WTC11 (cell line): ENCODE data around the gene TSPAN5. TPM values are rescaled to one million over a fixed set of nuclear protein-coding genes. Genes with fewer than 3 reads are reported as not detected.
"Not testable (repeated sequence)": the region's sequence is repeated elsewhere in the genome, so short reads cannot be mapped to it uniquely, and the experiment has no call there.

Source experiments
- ATAC-seq: fragments of 200-7000 bp; cut with Tn5 transposase; 2 replicates; pipeline ENCODE4 v1.10.0; 2021; ENCODE audit warnings: mild to moderate bottlenecking, moderate library complexity
- CTCF ChIA-PET: fragments of 300-600 bp; sonication (Branson Sonifier 250); formaldehyde crosslinking; loops from one replicate; lab custom pipeline; 2021; ENCODE audit warnings: antibody characterized with exemption; lab: Charles Lee
- POLR2A ChIA-PET: fragments of 350-600 bp; sonication (Branson Sonifier 250); formaldehyde crosslinking; loops from one replicate; lab custom pipeline; 2021; ENCODE audit warnings: antibody characterized with exemption; lab: Charles Lee
- DNase-seq: peaks from one replicate; pipeline ENCODE4 v3.0.0; 2021; ENCODE audit warnings: low spot score
- H3K27ac Mint-ChIP-seq: 2 replicates; pipeline ENCODE4 v1.8.0; 2021; ENCODE audit warnings: mixed read lengths
- H3K27me3 Mint-ChIP-seq: 2 replicates; pipeline ENCODE4 v1.8.0; 2021; ENCODE audit warnings: low read depth, mild to moderate bottlenecking, moderate library complexity, mixed read lengths
- H3K36me3 Mint-ChIP-seq: 2 replicates; pipeline ENCODE4 v1.8.0; 2021; ENCODE audit warnings: mixed read lengths
- H3K4me1 Mint-ChIP-seq: 2 replicates; pipeline ENCODE4 v1.8.0; 2022; ENCODE audit warnings: mixed read lengths
- H3K4me3 Mint-ChIP-seq: 2 replicates; pipeline ENCODE4 v1.8.0; 2021; ENCODE audit warnings: mild to moderate bottlenecking, moderate library complexity, mixed read lengths
- H3K9me3 Mint-ChIP-seq: 2 replicates; pipeline ENCODE4 v1.8.0; 2021; ENCODE audit warnings: mixed read lengths
- GABPB1 ChIP-seq: sonication (generic); formaldehyde crosslinking; IDR thresholded peaks from 2 replicates; pipeline ENCODE4 v1.8.1; 2023; ENCODE audit warnings: mild to moderate bottlenecking, missing genetic modification reagents
- JAZF1 ChIP-seq: fragments of 250-450 bp; sonication (Bioruptor Pico); IDR thresholded peaks from 2 replicates; pipeline ENCODE4 v1.9.0; 2021; ENCODE audit warnings: moderate library complexity, mild to moderate bottlenecking, inconsistent platforms
- JUN ChIP-seq: sonication (generic); formaldehyde crosslinking; IDR thresholded peaks from 2 replicates; pipeline ENCODE4 v1.8.0; 2023; ENCODE audit warnings: mild to moderate bottlenecking, missing genetic modification reagents
- NR3C1 ChIP-seq: sonication (generic); formaldehyde crosslinking; conservative IDR thresholded peaks from 2 replicates; pipeline ENCODE4 v1.8.1; 2023; ENCODE audit warnings: low read depth, mild to moderate bottlenecking, missing genetic modification reagents
- RORB ChIP-seq: fragments of 250-450 bp; sonication (Bioruptor Pico); IDR thresholded peaks from 2 replicates; pipeline ENCODE4 v1.9.0; 2021; ENCODE audit warnings: mild to moderate bottlenecking
- ZNF138 ChIP-seq: sonication (generic); formaldehyde crosslinking; conservative IDR thresholded peaks from 2 replicates; pipeline ENCODE4 v1.8.1; 2022; ENCODE audit warnings: mild to moderate bottlenecking, moderate library complexity, missing genetic modification reagents
- ZNF317 ChIP-seq: sonication (generic); formaldehyde crosslinking; IDR thresholded peaks from 2 replicates; pipeline ENCODE4 v1.8.1; 2023; ENCODE audit warnings: low read depth, mild to moderate bottlenecking, moderate library complexity, missing genetic modification reagents, borderline replicate concordance
- ZNF423 ChIP-seq: fragments of 250-450 bp; sonication (Bioruptor Pico); IDR thresholded peaks from 2 replicates; pipeline ENCODE4 v2.1.2; 2022; ENCODE audit warnings: mild to moderate bottlenecking, moderate library complexity
- total RNA-seq: library from RNA; stranded (reverse); gene quantifications from 3 replicates; pipeline ENCODE4 v1.2.3, GENCODE V29; 2021
- TF ChIP-seq, protein P1 (sequence below): fragments of 200-600 bp; IDR thresholded peaks from 2 replicates; pipeline ENCODE4 v1.8.0; 2022; ENCODE audit warnings: antibody characterized with exemption
- TF ChIP-seq, protein P2 (sequence below): fragments of 250-450 bp; sonication (Bioruptor Pico); IDR thresholded peaks from 2 replicates; pipeline ENCODE4 v2.1.2; 2022; ENCODE audit warnings: mild to moderate bottlenecking, moderate library complexity
- TF ChIP-seq, protein P3 (sequence below): fragments of 250-450 bp; sonication (Bioruptor Pico); IDR thresholded peaks from 2 replicates; pipeline ENCODE4 v1.8.0; 2021; ENCODE audit warnings: mild to moderate bottlenecking
- TF ChIP-seq, protein P4 (sequence below): fragments of 250-450 bp; sonication (Bioruptor Pico); IDR thresholded peaks from 2 replicates; pipeline ENCODE4 v1.9.0; 2021; ENCODE audit warnings: moderate library complexity, mild to moderate bottlenecking, inconsistent platforms, borderline replicate concordance
- TF ChIP-seq, protein P5 (sequence below): sonication (generic); formaldehyde crosslinking; IDR thresholded peaks from 2 replicates; pipeline ENCODE4 v1.8.0; 2023; ENCODE audit warnings: missing genetic modification reagents
- TF ChIP-seq, protein P6 (sequence below): sonication (generic); formaldehyde crosslinking; IDR thresholded peaks from 2 replicates; pipeline ENCODE4 v1.8.1; 2023; ENCODE audit warnings: mild to moderate bottlenecking, missing genetic modification reagents, moderate library complexity
- TF ChIP-seq, protein P7 (sequence below): fragments of 250-450 bp; sonication (Bioruptor Pico); conservative IDR thresholded peaks from 2 replicates; pipeline ENCODE4 v1.9.0; 2021; ENCODE audit warnings: mild to moderate bottlenecking
- TF ChIP-seq, protein P8 (sequence below): sonication (generic); formaldehyde crosslinking; conservative IDR thresholded peaks from 2 replicates; pipeline ENCODE4 v1.8.1; 2022; ENCODE audit warnings: mild to moderate bottlenecking, missing genetic modification reagents
- TF ChIP-seq, protein P9 (sequence below): sonication (generic); formaldehyde crosslinking; IDR thresholded peaks from 2 replicates; pipeline ENCODE4 v1.8.0; 2022; ENCODE audit warnings: mild to moderate bottlenecking, missing genetic modification reagents
- TF ChIP-seq, protein P10 (sequence below): sonication (generic); formaldehyde crosslinking; IDR thresholded peaks from 2 replicates; pipeline ENCODE4 v1.8.1; 2023; ENCODE audit warnings: mild to moderate bottlenecking, missing genetic modification reagents

TSPAN5 gene
- total RNA-seq, 1 experiment from 2014 or later = 22.7 TPM

DNA sequence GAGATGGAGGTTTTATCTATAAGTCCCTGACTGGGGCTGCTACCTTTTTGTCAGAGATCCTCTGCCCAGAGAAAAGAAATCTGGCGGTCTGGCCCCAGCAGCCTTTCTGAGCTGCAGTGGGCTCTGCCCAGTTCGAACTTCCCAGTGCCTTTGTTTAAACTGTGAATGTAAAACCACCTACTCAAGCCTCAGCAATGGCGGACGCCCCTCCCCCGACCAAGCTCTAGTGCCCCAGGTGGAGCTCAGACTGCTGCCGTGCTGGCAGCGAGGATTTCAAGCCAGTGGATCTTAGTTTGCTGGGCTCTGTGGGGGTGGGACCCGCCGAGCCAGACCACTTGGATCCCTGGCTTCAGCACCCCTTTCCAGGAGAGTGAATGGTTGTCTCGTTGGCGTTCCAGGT is 121.8 kb downstream of the TSPAN5 start (continued):
- TF ChIP-seq, protein P1, sequence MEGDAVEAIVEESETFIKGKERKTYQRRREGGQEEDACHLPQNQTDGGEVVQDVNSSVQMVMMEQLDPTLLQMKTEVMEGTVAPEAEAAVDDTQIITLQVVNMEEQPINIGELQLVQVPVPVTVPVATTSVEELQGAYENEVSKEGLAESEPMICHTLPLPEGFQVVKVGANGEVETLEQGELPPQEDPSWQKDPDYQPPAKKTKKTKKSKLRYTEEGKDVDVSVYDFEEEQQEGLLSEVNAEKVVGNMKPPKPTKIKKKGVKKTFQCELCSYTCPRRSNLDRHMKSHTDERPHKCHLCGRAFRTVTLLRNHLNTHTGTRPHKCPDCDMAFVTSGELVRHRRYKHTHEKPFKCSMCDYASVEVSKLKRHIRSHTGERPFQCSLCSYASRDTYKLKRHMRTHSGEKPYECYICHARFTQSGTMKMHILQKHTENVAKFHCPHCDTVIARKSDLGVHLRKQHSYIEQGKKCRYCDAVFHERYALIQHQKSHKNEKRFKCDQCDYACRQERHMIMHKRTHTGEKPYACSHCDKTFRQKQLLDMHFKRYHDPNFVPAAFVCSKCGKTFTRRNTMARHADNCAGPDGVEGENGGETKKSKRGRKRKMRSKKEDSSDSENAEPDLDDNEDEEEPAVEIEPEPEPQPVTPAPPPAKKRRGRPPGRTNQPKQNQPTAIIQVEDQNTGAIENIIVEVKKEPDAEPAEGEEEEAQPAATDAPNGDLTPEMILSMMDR = no peak
- TF ChIP-seq, protein P2, sequence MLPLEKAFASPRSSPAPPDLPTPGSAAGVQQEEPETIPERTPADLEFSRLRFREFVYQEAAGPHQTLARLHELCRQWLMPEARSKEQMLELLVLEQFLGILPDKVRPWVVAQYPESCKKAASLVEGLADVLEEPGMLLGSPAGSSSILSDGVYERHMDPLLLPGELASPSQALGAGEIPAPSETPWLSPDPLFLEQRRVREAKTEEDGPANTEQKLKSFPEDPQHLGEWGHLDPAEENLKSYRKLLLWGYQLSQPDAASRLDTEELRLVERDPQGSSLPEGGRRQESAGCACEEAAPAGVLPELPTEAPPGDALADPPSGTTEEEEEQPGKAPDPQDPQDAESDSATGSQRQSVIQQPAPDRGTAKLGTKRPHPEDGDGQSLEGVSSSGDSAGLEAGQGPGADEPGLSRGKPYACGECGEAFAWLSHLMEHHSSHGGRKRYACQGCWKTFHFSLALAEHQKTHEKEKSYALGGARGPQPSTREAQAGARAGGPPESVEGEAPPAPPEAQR = no peak
- TF ChIP-seq, protein P3, sequence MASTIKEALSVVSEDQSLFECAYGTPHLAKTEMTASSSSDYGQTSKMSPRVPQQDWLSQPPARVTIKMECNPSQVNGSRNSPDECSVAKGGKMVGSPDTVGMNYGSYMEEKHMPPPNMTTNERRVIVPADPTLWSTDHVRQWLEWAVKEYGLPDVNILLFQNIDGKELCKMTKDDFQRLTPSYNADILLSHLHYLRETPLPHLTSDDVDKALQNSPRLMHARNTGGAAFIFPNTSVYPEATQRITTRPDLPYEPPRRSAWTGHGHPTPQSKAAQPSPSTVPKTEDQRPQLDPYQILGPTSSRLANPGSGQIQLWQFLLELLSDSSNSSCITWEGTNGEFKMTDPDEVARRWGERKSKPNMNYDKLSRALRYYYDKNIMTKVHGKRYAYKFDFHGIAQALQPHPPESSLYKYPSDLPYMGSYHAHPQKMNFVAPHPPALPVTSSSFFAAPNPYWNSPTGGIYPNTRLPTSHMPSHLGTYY = no peak
- TF ChIP-seq, protein P4, sequence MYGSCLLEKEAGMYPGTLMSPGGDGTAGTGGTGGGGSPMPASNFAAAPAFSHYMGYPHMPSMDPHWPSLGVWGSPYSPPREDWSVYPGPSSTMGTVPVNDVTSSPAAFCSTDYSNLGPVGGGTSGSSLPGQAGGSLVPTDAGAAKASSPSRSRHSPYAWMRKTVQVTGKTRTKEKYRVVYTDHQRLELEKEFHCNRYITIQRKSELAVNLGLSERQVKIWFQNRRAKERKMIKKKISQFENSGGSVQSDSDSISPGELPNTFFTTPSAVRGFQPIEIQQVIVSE (CRISPR knock-in tag) = no peak

DNA sequence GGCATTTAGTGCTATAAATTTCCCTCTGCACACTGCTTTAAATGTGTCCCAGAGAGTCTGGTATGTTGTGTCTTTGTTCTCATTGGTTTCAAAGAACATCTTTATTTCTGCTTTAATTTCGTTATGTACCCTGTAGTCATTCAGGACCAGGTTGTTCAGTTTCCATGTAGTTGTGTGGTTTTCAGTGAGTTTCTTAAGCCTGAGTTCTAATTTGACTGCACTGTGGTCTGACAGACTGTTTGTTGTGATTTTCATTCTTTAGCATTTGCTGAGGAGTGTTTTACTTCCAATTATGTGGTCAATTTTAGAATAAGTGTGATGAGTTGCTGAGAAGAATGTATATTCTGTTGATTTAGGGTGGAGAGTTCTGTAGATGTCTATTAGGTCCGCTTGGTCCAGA is 124.3 kb downstream of the TSPAN5 start:
- H3K9me3 Mint-ChIP-seq, H3K36me3 Mint-ChIP-seq, CTCF ChIA-PET, H3K27me3 Mint-ChIP-seq, ATAC-seq, H3K4me3 Mint-ChIP-seq, POLR2A ChIA-PET, H3K27ac Mint-ChIP-seq, DNase-seq: not testable (repeated sequence)
- peaks cover 28% of the 10 kb centered on the region for H3K4me1 Mint-ChIP-seq

DNA sequence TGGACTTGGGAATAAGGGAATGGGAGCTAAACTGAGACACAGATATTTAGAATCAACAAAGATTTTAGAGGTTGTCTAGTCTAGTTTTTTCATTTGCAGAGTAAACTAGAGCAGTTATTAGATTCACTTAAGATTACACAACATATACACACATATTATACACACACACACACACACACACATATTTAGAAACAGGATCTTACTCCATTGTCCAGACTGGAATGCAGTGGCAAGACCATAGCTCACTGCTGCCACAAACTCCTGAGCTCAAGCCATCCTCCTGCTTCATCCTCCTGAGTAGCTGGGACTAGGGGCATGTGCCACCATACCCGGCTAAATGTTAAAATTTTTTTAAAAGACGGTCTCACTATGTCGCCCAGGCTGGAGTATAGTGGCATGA is 127.8 kb downstream of the TSPAN5 start:
- ChIA-PET POLR2A (no interaction called here), CTCF (interaction anchor here (1.2 kb wide), 1 partner anchor 100 kb away, joined by 4 read pairs; no protein-coding TSS in a partner anchor)
- H3K9me3 Mint-ChIP-seq = peaks cover 6% of the 10 kb centered on the region
- no peak overlapping the region for H3K27ac Mint-ChIP-seq
- H3K4me1 Mint-ChIP-seq = peaks cover 12% of the 10 kb centered on the region
- no peaks in the 10 kb centered on the region for H3K27me3 Mint-ChIP-seq
- no peak for ATAC-seq
- no peak overlapping the region for H3K4me3 Mint-ChIP-seq
- no peak for DNase-seq
- H3K36me3 Mint-ChIP-seq = 0 out of 2 replicates have a peak, but pooled peaks cover under 1% of the 10 kb centered on the region
- TF ChIP-seq NR3C1 (CRISPR knock-in tag) = no peak
- TF ChIP-seq ZNF317 (CRISPR knock-in tag) = no peak
- TF ChIP-seq JUN = no peak
- TF ChIP-seq, protein P5, sequence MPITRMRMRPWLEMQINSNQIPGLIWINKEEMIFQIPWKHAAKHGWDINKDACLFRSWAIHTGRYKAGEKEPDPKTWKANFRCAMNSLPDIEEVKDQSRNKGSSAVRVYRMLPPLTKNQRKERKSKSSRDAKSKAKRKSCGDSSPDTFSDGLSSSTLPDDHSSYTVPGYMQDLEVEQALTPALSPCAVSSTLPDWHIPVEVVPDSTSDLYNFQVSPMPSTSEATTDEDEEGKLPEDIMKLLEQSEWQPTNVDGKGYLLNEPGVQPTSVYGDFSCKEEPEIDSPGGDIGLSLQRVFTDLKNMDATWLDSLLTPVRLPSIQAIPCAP = no peak
- TF ChIP-seq, protein P6, sequence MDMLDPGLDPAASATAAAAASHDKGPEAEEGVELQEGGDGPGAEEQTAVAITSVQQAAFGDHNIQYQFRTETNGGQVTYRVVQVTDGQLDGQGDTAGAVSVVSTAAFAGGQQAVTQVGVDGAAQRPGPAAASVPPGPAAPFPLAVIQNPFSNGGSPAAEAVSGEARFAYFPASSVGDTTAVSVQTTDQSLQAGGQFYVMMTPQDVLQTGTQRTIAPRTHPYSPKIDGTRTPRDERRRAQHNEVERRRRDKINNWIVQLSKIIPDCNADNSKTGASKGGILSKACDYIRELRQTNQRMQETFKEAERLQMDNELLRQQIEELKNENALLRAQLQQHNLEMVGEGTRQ (CRISPR knock-in tag) = no peak
- TF ChIP-seq, protein P3 = no peak
- TF ChIP-seq, protein P7, sequence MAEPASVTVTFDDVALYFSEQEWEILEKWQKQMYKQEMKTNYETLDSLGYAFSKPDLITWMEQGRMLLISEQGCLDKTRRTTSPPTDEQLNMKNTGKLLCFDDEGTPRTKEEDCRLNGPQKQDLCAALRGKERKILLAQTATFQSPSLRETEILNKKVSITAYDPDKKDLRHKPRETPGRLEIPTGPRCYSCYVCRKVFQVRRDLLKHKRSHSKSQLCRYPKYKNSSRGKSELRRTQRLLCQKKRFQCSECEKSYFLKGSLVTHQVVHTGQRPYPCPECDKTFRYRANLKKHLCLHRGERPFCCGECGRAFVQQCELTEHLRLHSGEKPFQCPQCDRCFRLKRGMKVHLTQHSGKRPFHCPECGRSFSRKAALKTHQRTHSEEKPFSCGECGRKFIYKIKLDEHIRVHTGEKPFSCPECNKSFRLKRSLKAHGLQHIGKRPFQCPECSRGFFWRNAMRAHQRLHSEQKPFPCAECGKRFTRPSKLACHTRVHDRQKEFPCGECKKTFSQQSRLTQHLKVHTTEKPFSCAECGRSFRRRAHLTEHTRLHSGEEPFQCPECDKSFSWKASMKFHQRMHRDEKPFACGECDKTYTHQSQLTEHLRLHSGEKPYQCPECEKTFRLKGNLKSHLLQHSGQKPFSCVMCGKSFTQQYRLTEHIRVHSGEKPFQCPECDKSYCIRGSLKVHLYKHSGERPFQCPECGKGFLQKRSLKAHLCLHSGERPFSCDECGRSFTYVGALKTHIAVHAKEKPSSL = no peak
- TF ChIP-seq, protein P8, sequence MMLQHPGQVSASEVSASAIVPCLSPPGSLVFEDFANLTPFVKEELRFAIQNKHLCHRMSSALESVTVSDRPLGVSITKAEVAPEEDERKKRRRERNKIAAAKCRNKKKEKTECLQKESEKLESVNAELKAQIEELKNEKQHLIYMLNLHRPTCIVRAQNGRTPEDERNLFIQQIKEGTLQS (CRISPR knock-in tag) = no peak
- TF ChIP-seq ZNF138 (CRISPR knock-in tag) = no peak
- TF ChIP-seq, protein P9, sequence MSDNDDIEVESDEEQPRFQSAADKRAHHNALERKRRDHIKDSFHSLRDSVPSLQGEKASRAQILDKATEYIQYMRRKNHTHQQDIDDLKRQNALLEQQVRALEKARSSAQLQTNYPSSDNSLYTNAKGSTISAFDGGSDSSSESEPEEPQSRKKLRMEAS (CRISPR knock-in tag) = no peak
- TF ChIP-seq RORB (CRISPR knock-in tag) = no peak
- TF ChIP-seq, protein P10, sequence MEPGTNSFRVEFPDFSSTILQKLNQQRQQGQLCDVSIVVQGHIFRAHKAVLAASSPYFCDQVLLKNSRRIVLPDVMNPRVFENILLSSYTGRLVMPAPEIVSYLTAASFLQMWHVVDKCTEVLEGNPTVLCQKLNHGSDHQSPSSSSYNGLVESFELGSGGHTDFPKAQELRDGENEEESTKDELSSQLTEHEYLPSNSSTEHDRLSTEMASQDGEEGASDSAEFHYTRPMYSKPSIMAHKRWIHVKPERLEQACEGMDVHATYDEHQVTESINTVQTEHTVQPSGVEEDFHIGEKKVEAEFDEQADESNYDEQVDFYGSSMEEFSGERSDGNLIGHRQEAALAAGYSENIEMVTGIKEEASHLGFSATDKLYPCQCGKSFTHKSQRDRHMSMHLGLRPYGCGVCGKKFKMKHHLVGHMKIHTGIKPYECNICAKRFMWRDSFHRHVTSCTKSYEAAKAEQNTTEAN (CRISPR knock-in tag) = no peak
- no peak for TF ChIP-seq GABPB1 (CRISPR knock-in tag)
- TF ChIP-seq, protein P4 (CRISPR knock-in tag) = no peak
- TF ChIP-seq ZNF423 (CRISPR knock-in tag) = no peak
- no peak for TF ChIP-seq JAZF1 (CRISPR knock-in tag)
